ENCODE measurements around the gene GLIS2. TPM values are rescaled to one million over a fixed set of nuclear protein-coding genes. Genes with fewer than 3 reads are reported as not detected.
A peak's percentile ranks its signal among the peaks of the same experiment; 100 is the strongest.

Gene GLIS2
- total and polyA plus RNA-seq, 2 of the 4 experiments (the other 2 are of a cell fraction): 0.36 to 8.4 TPM

DNA sequence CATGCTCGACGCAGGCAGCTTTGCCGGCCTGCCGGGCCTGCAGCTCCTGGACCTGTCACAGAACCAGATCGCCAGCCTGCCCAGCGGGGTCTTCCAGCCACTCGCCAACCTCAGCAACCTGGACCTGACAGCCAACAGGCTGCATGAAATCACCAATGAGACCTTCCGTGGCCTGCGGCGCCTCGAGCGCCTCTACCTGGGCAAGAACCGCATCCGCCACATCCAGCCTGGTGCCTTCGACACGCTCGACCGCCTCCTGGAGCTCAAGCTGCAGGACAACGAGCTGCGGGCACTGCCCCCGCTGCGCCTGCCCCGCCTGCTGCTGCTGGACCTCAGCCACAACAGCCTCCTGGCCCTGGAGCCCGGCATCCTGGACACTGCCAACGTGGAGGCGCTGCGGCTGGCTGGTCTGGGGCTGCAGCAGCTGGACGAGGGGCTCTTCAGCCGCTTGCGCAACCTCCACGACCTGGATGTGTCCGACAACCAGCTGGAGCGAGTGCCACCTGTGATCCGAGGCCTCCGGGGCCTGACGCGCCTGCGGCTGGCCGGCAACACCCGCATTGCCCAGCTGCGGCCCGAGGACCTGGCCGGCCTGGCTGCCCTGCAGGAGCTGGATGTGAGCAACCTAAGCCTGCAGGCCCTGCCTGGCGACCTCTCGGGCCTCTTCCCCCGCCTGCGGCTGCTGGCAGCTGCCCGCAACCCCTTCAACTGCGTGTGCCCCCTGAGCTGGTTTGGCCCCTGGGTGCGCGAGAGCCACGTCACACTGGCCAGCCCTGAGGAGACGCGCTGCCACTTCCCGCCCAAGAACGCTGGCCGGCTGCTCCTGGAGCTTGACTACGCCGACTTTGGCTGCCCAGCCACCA, 65.4 kb downstream of the GLIS2 start:
- H3K9ac ChIP-seq (ENCODE audit: low read depth, low read length): no peak overlapping the region
- H2BK20ac ChIP-seq (ENCODE audit: low read depth, low read length): no peak overlapping the region
- H3K18ac ChIP-seq (ENCODE audit: low read depth, low read length): no peak overlapping the region
- H2AK9ac ChIP-seq (replicated peaks; ENCODE audit: low read depth, low read length, poor library complexity): peak overlapping the region; percentile 76
- H2BK120ac ChIP-seq (ENCODE audit: low read depth, low read length): no peak overlapping the region
- intact Hi-C loops (cut with micrococcal nuclease): no loop called here
- no peak overlapping the region for H2AFZ ChIP-seq (replicated peaks; ENCODE audit: low read length, poor library complexity)
- H4K5ac ChIP-seq (ENCODE audit: low read depth, low read length): no peak overlapping the region
- H3K27me3 ChIP-seq (ENCODE audit: control insufficient read depth, insufficient read depth, low read length): no peaks in the 10 kb centered on the region
- dilution Hi-C loops (cut with HindIII; ENCODE audit: low sequenced_read_pairs, unreplicated experiment): no loop called here
- no peak overlapping the region for H3K56ac ChIP-seq (ENCODE audit: extremely low read depth, insufficient read depth, low read length)
- POLR2A ChIA-PET (ENCODE audit: unreplicated experiment): no interaction called here
- peaks cover 99% of the 10 kb centered on the region for H4K20me1 ChIP-seq (ENCODE audit: insufficient read depth, low read length)
- CTCF ChIA-PET: no interaction called here
- H3K9me3 ChIP-seq (ENCODE audit: control insufficient read depth, insufficient read depth, low read length): no peaks in the 10 kb centered on the region
- H3K27ac ChIP-seq (ENCODE audit: insufficient read depth, low read length): no peak overlapping the region
- no peak for DNase-seq
- no peak overlapping the region for H4K91ac ChIP-seq (ENCODE audit: insufficient read depth, low read depth, low read length)
- H2BK15ac ChIP-seq (ENCODE audit: low read depth, low read length): no peak overlapping the region
- no peak overlapping the region for H2AK5ac ChIP-seq (ENCODE audit: low read depth, low read length)
- no peak overlapping the region for H3K4ac ChIP-seq (ENCODE audit: low read depth, low read length)
- no peak overlapping the region for H3K14ac ChIP-seq (replicated peaks; ENCODE audit: low read depth, low read length)
- H3K4me3 ChIP-seq (ENCODE audit: insufficient read depth, low read depth, low read length): no peak overlapping the region
- peaks cover 62% of the 10 kb centered on the region for H3K36me3 ChIP-seq (ENCODE audit: control insufficient read depth, insufficient read depth, low read length)
- in situ Hi-C loops (cut with MboI; ENCODE audit: low sequenced_read_pairs): no loop called here
- H4K8ac ChIP-seq (ENCODE audit: low read depth in 2 of 2, low read length in 2 of 2): no peak overlapping the region
- H3K79me1 ChIP-seq (ENCODE audit: low read depth in 1 of 2, low read length in 2 of 2): peaks cover 0 to 91% of the 10 kb centered on the region in 2 experiments; a peak in 3 of 4 replicates
- no peak overlapping the region for H3K23ac ChIP-seq (ENCODE audit: low read depth, low read length)
- no peak overlapping the region for H3K4me2 ChIP-seq (ENCODE audit: low read depth, low read length)
- no peak overlapping the region for H2BK5ac ChIP-seq (ENCODE audit: low read depth, low read length, poor library complexity, severe bottlenecking)
- WGBS, 2 experiments (ENCODE audit: extremely low coverage in 2 of 2, insufficient read length in 1 of 2): 96% methylated on average over 48 of the region's 59 CpGs; no CpG with 5 or more reads in 1 of the 2 experiments
- TF ChIP-seq CEBPB (IDR thresholded peaks at IDR 0.05; ENCODE audit: low read depth, low read length): peak; percentile 70
- TF ChIP-seq SMC3 (IDR thresholded peaks at IDR 0.05; ENCODE audit: low read depth, low read length): no peak
- ATAC-seq (ENCODE audit: low read depth): no peak
- peaks cover 6% of the 10 kb centered on the region for H3K9me1 ChIP-seq (ENCODE audit: insufficient read depth, low read length)
- no TSS peak for BruUV-seq (replicated peaks)
- H3K4me1 ChIP-seq (ENCODE audit: control insufficient read depth, insufficient read depth, low read length): peaks cover 29% of the 10 kb centered on the region

Data from IMR-90 (cell line).